HG03432 (cell line): ENCODE measurements around the gene CRIP3.
"Not testable (repeated sequence)": the region's sequence is repeated elsewhere in the genome, so short reads cannot be mapped to it uniquely, and the experiment has no call there.

ENCODE experiments used
- ATAC-seq: cut with Tn5 transposase; IDR thresholded peaks from one replicate; pipeline ENCODE4 v1.9.1; 2021; ENCODE audit warnings: mild to moderate bottlenecking, moderate library complexity; ENCODE audit not compliant: unreplicated experiment

Gene CRIP3

DNA sequence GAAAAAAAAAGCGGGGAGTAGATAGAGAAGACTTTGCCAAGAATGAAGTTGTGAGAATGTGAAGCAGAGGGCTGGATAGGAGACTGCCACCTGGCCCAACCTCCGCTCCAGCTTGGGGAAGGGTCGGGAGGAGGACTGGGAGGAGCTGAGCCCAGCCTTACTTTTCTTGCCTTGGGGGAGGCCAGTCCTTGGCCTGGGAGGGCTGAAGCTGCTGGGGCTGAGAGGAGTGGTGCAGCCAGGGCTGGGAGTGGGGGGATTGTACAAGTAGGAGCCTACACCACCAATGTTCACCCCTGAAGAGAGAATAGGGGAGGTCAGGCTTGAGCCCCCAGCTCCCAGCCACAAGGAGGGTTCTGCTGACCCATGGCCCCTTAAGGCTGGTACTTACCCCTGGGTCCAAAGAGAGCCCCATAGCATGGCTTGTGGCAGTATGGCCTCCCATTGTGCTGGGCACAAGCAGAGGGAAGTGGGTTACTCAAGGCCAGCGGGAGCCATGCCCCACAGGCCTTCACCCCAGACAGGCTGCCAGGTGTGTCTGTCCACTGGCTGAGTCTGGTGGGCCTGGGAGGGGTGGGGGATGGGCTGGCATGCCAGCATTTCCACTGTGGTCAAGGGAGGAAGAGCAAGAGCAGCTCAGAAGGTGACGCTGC is 1.1 kb downstream of the CRIP3 start:
- ATAC-seq = no peak

GRCh38 chr6:43306086-43306485 is 2.5 kb downstream of the CRIP3 start:
- no peak for ATAC-seq

- no peak for ATAC-seq
Measured at GRCh38 chr6:43304882-43305281, 3.7 kb downstream of the CRIP3 start.

DNA sequence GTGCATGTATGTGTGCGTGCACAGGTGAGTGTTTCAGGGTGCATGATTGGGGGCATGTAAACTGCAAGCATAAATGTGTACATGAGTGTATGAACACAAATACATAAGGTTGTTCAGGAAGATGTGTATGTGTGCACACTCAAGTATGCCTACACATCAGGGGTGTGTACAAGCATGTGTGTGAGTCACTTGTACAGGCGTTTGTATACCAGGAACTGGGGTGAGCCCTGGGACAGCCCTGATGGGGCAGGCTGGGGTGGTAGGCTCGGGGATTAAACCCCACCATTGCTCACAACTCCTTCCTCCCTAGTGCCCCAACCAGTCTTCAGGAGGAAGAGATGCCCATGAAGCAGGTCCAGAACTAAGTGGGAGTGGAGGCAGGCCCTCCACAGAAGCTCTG is 4.3 kb downstream of the CRIP3 start:
- no peak for ATAC-seq

- ATAC-seq = no peak
Measured at GRCh38 chr6:43303751-43304331, 4.8 kb downstream of the CRIP3 start.

DNA sequence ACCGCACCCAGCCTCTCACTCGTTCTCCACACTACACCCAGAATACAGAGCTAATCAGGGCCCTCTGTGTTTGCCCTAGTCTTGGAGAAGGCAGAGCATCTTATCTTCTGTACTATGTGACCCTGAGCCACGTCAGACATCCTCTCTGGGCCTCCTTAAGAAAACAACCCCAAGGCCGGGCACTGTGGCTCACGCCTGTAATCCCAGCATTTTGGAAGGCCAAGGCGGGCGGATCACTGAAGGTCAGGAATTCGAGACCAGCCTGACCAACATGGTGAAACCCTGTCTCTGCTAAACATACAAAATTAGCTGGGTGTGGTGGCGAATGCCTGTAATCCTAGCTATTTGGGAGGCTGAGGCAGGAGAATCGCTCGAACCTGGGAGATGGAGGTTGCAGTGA is 5.6 kb downstream of the CRIP3 start:
- not testable (repeated sequence) for ATAC-seq

GRCh38 chr6:43302126-43302525 is 6.5 kb downstream of the CRIP3 start:
- no peak for ATAC-seq

DNA sequence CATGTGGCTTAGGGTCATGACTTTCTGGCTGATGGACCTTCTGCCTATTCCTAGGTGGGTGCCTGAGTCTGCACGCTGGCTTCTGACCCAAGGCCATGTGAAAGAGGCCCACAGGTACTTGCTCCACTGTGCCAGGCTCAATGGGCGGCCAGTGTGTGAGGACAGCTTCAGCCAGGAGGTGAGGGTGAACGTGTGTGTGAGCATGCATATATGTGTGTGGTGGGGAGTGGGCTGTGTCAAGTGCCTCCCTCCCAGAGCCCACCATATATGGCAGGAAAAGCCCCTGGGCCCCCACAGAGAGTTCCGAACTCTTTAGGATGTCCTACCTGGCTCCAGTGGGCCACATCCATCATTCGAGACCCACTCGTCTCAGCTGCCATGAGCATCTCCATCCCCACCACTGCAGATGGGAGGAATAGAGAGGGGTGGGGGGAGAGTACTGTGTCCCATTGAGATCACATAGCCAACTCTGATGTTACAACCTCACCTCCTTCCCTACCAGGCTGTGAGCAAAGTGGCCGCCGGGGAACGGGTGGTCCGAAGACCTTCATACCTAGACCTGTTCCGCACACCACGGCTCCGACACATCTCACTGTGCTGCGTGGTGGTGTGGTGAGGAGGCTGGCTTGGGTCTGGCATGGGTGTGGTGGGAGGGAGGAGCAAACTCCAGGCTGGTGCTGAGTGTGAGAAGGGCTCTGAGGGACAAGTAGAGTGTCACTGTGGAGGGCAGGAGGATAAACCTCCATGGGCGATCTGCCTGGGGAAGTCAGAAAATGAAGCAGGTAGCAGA is 7.3 kb downstream of the CRIP3 start:
- no peak for ATAC-seq

GRCh38 chr6:43299338-43300293 is 9.0 kb downstream of the CRIP3 start:
- no peak for ATAC-seq

- no peak for ATAC-seq
Measured at GRCh38 chr6:43298565-43299337, 9.9 kb downstream of the CRIP3 start.

- no peak for ATAC-seq
Measured at GRCh38 chr6:43297644-43298564, 10.7 kb downstream of the CRIP3 start, which contains the start of gene SLC22A7. SLC22A7 (plus strand) TSS chr6:43298260; CDS start chr6:43298359, 99 bp downstream.

GRCh38 chr6:43296780-43297497 is 11.7 kb downstream of the CRIP3 start:
- ATAC-seq = no peak

DNA sequence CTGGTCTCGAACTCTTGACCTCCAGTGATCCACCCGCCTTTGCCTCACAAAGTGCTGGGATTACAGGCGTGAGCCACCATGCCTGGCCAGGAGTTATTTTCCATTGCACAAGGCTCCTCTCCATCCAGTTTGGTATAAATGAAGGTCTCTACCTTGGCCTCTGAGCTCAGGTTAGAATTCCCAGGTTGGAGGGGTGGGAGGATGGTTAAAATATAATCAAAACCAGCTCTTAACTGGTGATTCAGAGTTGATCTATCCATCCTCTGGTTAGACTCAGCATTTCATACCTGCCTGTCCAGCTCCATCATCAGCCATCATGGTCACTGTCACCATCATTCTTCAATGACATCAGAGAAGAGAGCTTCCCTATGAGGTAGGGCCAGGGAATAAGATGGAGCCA is 13.2 kb downstream of the CRIP3 start:
- no peak for ATAC-seq

GRCh38 chr6:43294536-43294935 is 14.1 kb downstream of the CRIP3 start:
- no peak for ATAC-seq

DNA sequence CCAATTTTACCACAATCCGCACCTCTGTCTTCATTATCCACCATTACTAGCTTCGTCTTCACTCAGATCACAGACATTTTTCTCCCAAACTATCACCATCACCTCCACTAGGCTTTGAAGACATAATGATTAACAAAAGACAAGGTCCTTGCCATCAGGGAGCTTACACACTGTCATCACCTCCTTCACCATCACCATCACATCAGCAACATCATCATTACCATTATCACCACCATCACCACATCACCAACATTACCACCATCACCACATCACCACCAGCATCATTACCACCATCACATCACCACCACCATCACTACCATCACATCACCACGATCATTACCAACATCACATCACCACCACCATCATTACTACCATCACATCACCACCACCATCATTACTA is 14.9 kb downstream of the CRIP3 start:
- no peak for ATAC-seq

DNA sequence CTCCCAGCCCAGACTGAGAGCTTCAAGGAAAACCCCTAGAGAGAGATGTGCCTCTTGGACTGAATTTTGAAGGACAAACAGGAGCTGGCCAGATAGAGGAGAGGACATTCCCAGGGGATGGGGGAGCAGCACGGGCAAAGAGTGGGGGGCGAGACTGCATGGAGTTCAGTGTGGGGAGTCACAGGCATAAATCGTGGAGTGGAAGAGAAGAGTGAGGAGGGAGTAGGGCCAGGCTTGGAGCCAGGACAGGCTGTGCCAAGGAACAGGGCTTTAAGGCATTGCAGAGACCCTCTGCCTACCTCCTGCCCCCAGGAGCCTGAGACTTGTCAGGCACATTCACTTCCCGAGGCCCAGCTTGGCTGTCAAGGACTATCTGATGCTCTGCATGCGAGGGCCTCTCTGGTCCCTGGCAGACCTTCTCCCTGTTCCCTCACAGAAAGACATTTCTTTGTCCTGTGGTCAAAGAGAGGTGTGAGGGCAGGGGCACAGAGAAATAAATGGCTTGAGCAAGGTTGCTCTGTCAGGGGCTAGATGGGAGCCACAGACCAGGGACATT is 15.8 kb downstream of the CRIP3 start:
- no peak for ATAC-seq

- ATAC-seq = no peak
Measured at GRCh38 chr6:43292341-43292740, 16.3 kb downstream of the CRIP3 start.

GRCh38 chr6:43291708-43292107 is 16.9 kb downstream of the CRIP3 start:
- ATAC-seq = no peak
